Measurements from ENCODE around the gene LSS.
"Not testable (repeated sequence)": the region's sequence is repeated elsewhere in the genome, so short reads cannot be mapped to it uniquely, and the experiment has no call there.

Gene LSS

DNA sequence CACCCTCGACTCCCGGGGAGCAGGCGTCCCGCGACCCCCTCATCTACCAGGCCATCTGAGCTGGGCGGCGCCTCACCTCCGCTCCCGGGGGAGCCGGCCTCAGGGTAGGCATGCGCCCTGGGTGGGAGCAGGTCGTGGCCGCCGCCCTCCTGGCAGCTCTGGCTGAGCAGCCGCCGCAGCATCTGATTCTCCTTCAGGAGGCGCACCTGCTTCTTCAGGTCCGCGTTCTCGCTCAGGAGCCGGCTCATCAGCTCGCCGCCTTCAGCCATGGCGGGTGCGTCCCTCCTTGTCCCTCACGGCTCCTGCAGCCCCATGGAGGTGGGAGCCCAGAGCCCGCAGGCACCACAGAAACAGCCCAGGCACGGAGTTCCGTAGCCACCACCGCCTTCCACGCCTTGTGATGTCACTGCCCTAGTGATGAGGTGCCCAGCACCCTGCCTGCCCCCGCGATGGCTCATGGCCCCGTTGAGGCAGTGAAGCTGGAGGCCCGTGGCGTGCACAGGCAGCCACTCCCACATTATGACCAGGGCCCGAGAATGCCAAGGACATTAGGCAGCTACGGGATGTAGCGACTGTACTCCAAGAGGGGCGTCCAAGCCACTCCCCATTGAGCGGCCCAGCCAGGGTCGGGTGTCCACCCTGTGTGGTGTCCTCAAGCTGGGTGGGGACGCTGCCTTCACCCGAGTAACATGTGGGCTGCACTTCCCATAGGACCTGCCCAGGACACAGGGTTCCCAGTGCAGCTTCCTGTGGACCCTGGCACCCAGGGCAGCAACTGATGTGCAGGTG lies 45.8 kb downstream of the LSS start:
- no peak overlapping the region for H3K27ac ChIP-seq (ENCODE audit: low read depth, low read length)
- H3K4me1 ChIP-seq (ENCODE audit: control insufficient read depth, insufficient read depth, low read length), result no peaks in the 10 kb centered on the region
- H3K36me3 ChIP-seq (ENCODE audit: control insufficient read depth, insufficient read depth, low read length), result no peaks in the 10 kb centered on the region
- H3K27me3 ChIP-seq (ENCODE audit: control insufficient read depth, insufficient read depth, low read length), result no peaks in the 10 kb centered on the region
- H3K9ac ChIP-seq (ENCODE audit: low read length), result no peak overlapping the region
- H3K4me3 ChIP-seq (ENCODE audit: low read length), result peak overlapping the region; percentile 19

DNA sequence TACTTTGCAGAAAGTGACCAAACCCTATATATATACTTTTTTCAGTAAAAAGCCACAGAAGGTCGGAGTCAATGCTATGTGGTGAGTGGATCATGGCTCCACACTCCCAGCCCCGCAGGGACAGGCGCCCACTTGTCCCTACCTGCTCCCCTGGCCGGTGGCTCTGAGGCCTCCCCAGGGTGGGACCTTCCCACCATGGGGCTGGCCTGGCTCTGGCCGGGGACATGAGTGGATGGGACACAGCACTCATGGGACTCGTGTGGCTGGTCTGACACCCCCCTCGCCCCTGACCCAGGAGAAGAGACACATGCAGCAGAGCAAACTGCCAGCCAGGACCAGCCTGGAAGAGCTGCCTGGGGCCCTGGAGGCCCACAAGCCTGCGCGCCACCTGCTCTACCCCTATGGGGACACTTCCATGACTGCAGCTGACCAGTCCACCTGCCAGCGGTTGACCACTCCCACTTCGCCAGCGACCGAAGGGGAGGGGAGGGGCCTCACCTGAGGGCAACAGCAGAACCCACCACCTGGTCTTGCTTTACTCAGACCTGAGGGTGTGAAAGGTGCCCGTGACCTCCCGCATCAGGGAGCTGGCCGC lies 46.5 kb downstream of the LSS start:
- Histone ChIP-seq H3K27ac (ENCODE audit: low read depth, low read length) (no peak overlapping the region), H3K9ac (ENCODE audit: low read length) (no peak overlapping the region), H3K4me3 (ENCODE audit: low read length) (no peak overlapping the region)

DNA sequence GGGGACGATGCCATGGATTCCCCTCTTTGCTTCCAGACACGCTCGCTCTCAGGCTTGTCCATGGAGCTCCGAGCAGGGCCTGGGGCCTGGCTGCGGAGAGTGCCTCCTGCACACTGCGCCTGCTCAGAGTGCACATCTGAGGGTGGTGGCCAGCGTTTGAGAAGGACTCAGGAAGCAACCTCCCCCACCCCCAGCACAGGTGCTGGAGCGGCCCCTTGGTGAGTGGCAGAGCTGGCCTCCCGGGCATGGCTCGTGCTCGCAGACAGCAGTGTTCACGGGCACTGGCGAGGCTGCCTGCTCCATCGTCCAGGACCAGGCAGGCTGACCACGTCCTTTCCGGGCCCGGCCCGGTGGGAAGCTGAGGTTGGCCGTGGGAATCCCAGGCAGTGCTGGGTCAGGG lies 47.1 kb downstream of the LSS start:
- H3K27me3 ChIP-seq (ENCODE audit: control insufficient read depth, insufficient read depth, low read length), result no peaks in the 10 kb centered on the region
- no peaks in the 10 kb centered on the region for H3K4me1 ChIP-seq (ENCODE audit: control insufficient read depth, insufficient read depth, low read length)
- H3K27ac ChIP-seq (ENCODE audit: low read depth, low read length), result no peak overlapping the region
- no peaks in the 10 kb centered on the region for H3K36me3 ChIP-seq (ENCODE audit: control insufficient read depth, insufficient read depth, low read length)
- H3K4me3 ChIP-seq (ENCODE audit: low read length), result no peak overlapping the region
- H3K9ac ChIP-seq (ENCODE audit: low read length), result no peak overlapping the region

More for the DNA sequence above, 46.5 kb downstream of the LSS start:
- H3K4me1 ChIP-seq (ENCODE audit: control insufficient read depth, insufficient read depth, low read length), result no peaks in the 10 kb centered on the region
- no peaks in the 10 kb centered on the region for H3K27me3 ChIP-seq (ENCODE audit: control insufficient read depth, insufficient read depth, low read length)
- no peaks in the 10 kb centered on the region for H3K36me3 ChIP-seq (ENCODE audit: control insufficient read depth, insufficient read depth, low read length)

DNA sequence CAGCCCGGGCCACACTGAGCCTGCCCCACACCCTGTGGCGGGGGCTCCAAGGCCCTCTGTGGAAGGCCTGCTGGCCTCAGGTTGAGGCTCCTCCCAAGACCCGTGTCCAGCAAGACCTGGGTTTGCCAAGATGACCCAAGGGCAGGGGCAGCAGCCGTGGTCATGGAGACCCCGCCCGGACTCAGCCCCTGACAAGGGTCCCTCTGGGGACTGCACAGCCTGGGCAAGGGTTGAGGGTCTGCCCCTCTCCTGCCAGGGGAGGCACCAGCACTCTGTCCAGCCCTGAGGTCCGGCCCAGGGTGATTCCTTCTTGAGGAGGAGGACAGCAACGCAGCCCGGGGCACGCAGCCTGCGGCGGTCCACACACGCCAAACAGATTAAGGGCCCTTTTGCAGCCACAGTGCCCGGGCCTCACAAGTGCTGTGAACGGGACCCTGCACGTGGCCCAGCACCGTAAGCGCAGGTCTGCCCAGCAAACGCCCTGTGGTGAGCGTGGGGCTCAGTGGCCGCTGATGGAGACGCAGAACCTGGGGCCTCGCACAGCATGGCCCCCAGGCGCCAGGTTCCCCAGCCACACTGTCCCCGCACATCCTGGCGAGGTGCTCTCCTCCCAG lies 47.7 kb downstream of the LSS start:
- Histone ChIP-seq H3K4me3 (ENCODE audit: low read length) (no peak overlapping the region), H3K9ac (ENCODE audit: low read length) (no peak overlapping the region), H3K27ac (ENCODE audit: low read depth, low read length) (no peak overlapping the region), H3K27me3 (ENCODE audit: control insufficient read depth, insufficient read depth, low read length) (no peaks in the 10 kb centered on the region), H3K4me1 (ENCODE audit: control insufficient read depth, insufficient read depth, low read length) (no peaks in the 10 kb centered on the region), H3K36me3 (ENCODE audit: control insufficient read depth, insufficient read depth, low read length) (no peaks in the 10 kb centered on the region)

DNA sequence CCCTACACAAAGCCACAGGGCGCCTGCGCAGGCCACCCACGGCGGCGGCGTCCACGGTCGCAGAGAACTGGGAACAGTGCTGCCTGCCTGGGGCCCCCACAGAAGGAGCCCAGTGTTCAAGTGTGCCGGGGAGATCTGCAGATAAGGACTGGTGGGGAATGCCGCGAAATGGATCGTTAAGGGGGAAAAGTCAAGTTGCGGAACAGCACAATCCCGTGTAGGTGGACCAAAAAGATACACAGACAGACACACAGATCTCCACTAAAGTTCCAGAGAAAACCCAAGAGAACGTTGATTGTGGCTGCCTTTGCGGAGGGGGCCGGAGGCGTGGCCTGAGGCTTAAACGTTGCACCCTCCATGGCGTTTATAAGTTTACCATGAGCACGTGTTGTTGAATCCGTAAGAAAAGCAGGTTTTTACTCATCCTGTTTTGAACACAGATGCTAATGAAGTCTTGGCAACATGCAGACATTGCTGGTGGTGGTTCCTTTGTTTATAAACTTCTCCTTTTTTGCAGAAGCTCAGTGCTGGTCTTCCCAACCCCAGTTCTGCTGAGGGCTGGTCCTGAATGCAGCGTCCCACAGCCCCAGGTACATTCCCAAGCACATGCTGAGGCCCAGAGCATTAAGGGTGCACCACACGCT lies 48.4 kb downstream of the LSS start:
- Histone ChIP-seq H3K4me1 (ENCODE audit: control insufficient read depth, insufficient read depth, low read length) (no peaks in the 10 kb centered on the region), H3K27ac (ENCODE audit: low read depth, low read length) (no peak overlapping the region), H3K27me3 (ENCODE audit: control insufficient read depth, insufficient read depth, low read length) (no peaks in the 10 kb centered on the region), H3K9ac (ENCODE audit: low read length) (no peak overlapping the region), H3K36me3 (ENCODE audit: control insufficient read depth, insufficient read depth, low read length) (no peaks in the 10 kb centered on the region), H3K4me3 (ENCODE audit: low read length) (no peak overlapping the region)

DNA sequence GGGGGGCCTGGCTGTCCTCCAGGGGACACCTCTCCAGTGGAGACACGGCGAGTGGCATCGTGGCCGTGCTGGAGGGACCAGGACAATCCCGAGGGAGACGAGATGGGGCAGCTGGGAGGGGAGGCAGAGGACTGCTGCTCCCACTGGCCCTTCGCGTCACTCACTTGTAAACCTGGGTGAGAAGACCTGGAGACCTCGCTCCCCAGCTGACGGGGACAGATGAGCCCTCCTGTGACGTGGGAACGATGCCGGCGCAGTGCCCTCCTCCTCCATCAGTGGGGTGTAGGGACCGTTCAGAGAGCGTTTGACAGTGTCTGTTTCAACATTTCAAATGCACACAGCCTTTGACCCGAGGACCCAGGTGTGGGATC lies 48.9 kb downstream of the LSS start:
- no peak overlapping the region for H3K27ac ChIP-seq (ENCODE audit: low read depth, low read length)
- H3K9ac ChIP-seq (ENCODE audit: low read length), result no peak overlapping the region
- H3K4me3 ChIP-seq (ENCODE audit: low read length), result no peak overlapping the region
- no peaks in the 10 kb centered on the region for H3K4me1 ChIP-seq (ENCODE audit: control insufficient read depth, insufficient read depth, low read length)
- no peaks in the 10 kb centered on the region for H3K36me3 ChIP-seq (ENCODE audit: control insufficient read depth, insufficient read depth, low read length)
- H3K27me3 ChIP-seq (ENCODE audit: control insufficient read depth, insufficient read depth, low read length), result no peaks in the 10 kb centered on the region

DNA sequence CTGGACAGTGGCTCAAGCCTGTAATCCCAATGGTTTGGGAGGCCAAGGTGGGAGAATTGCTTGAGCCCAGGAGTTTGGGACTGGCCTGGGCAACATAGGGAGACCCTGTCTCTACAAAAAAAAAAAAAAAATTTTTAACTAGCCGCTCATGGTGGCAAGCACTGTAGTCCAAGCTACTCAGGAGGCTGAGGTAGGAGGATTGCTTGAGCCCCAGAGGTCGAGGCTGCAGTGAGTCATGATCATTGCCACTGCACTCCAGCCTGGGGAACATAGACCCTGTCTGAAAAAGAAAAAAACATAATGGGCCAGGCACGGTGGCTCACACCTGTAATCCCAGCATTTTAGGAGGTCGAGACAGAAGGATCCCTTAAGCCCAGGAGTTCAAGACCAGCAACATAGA lies 49.6 kb downstream of the LSS start:
- Histone ChIP-seq H3K9ac (ENCODE audit: low read length) (no peak overlapping the region), H3K4me1 (ENCODE audit: control insufficient read depth, insufficient read depth, low read length) (no peaks in the 10 kb centered on the region), H3K36me3 (ENCODE audit: control insufficient read depth, insufficient read depth, low read length) (no peaks in the 10 kb centered on the region), H3K4me3 (ENCODE audit: low read length) (no peak overlapping the region), H3K27me3 (ENCODE audit: control insufficient read depth, insufficient read depth, low read length) (no peaks in the 10 kb centered on the region), H3K27ac (ENCODE audit: low read depth, low read length) (no peak overlapping the region)

DNA sequence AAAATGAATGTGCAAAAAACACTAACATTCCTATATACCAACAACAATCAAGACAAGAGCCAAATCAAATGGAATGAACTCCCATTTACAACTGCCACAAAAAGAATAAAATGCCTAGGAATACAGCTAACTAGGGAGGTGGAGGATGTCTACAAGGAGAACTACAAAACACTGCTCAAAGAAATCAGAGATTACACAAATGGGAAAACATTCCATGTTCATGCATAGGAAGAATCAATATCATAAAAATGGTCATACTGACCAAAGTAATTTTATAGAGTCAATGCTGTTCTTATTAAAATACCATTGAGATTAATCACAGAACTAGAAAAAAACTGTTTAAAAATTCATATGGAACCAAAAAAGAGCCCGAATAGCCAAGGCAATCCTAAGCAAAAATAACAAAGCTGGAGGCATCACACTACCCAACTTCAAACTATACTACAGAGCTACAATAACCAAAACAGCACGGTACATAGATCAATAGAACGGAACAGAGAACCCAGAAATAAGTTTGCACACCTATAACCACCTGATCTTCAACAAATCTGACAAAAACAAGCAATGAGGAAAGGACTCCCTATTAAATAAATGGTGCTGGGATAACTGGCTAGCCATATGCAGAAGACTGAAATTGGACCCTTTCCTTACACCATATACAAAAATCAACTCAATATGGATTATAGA lies 52.0 kb downstream of the LSS start:
- not testable (repeated sequence) for H3K4me3 ChIP-seq (ENCODE audit: low read length); H3K27ac ChIP-seq (ENCODE audit: low read depth, low read length); H3K36me3 ChIP-seq (ENCODE audit: control insufficient read depth, insufficient read depth, low read length); H3K9ac ChIP-seq (ENCODE audit: low read length); H3K27me3 ChIP-seq (ENCODE audit: control insufficient read depth, insufficient read depth, low read length); H3K4me1 ChIP-seq (ENCODE audit: control insufficient read depth, insufficient read depth, low read length)

DNA sequence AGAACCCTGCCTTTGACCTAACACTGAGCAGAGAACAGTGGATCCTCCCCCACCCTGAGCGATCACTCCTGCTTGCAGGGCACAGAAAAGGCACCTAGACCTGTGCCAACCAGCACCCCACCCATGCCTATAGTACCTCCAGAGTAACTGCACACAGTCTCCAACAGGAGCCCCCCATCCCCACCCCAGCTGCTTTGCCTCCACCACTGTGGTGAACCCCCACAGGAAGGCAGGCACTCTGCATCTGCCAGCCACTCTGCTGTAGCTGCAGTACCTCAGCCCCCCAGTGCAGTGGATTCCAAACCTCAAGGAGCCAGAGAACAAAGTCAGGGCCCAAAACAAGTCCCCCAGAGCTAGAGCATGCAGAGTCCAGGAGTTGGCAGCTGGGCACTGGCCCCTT lies 55.0 kb downstream of the LSS start:
- H3K4me1 ChIP-seq (ENCODE audit: control insufficient read depth, insufficient read depth, low read length), result no peaks in the 10 kb centered on the region
- no peak overlapping the region for H3K4me3 ChIP-seq (ENCODE audit: low read length)
- H3K27me3 ChIP-seq (ENCODE audit: control insufficient read depth, insufficient read depth, low read length), result no peaks in the 10 kb centered on the region
- H3K9ac ChIP-seq (ENCODE audit: low read length), result no peak overlapping the region
- H3K36me3 ChIP-seq (ENCODE audit: control insufficient read depth, insufficient read depth, low read length), result no peaks in the 10 kb centered on the region
- H3K27ac ChIP-seq (ENCODE audit: low read depth, low read length), result no peak overlapping the region

DNA sequence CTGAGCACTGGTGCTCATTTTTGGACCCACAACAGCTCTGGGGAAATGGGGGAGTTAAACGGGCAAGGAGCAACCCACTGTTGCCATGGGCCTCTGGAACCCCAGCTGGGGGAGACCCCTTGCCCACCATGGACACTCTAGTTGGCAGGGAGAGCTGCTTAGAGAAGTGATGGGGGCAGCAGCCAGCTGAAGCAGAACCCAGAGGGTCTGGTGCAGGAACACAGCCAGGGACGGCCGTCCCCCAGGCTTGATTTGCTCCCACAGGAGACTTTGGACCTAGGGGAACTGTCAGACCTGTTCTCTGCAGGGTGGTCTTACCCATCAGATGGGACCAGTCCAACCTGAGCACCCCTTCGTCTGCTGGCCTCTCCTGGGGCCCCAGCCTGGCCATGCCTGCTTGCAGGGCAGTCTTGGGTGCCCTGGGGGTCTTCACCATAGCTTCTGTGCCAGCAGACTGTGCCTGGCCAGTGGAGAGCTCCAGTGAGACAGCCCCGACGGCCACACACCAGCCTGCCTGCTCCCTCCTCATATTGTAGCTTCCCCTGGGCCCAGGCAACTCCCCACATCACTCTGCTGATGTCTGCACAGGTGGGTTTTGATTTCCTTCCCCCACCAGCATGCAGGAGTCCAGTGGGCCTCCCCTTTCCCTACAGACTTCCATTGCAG lies 55.6 kb downstream of the LSS start:
- Histone ChIP-seq H3K4me3 (ENCODE audit: low read length) (no peak overlapping the region), H3K9ac (ENCODE audit: low read length) (no peak overlapping the region), H3K27ac (ENCODE audit: low read depth, low read length) (no peak overlapping the region), H3K36me3 (ENCODE audit: control insufficient read depth, insufficient read depth, low read length) (no peaks in the 10 kb centered on the region), H3K27me3 (ENCODE audit: control insufficient read depth, insufficient read depth, low read length) (no peaks in the 10 kb centered on the region), H3K4me1 (ENCODE audit: control insufficient read depth, insufficient read depth, low read length) (no peaks in the 10 kb centered on the region)

DNA sequence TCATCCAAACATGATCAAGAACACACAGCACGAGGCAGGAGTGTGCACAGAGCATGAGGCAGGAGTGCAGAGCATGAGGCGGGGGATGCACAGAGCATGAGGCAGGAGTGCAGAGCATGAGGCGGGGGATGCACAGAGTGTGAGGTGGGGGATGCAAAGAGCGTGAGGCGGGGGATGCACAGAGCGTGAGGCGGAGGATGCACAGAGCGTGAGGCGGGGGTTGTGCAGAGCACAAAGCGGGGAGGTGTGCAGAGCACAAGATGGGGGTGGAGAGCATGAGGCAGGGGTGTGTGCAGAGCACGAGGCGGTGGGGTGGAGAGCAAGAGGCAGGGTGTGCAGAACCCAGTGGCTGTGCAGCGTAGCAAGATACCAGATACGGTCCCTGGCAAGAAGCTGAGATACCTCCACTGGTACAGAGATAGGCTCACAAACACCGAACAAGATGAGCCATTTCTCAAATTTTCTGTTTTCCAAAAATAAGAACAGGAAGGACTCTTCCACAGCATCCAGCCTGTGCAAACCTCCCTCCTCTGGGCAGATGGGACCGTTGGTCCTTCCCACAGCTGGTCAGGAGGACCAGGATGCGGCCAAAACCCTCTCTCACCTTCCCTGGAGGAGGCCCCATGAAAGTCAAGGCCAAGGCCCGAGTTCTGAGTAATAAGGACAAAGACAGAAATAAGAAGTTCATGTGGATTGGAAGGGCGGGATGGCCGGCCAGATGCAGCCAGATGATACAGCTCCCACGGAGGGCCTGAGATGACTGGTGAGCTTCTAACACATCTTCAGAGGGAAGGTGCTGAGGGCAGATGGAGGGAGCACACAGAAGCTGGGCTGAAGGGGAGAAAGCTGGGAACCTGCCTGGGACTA lies 56.3 kb downstream of the LSS start:
- Histone ChIP-seq H3K4me3 (ENCODE audit: low read length) (no peak overlapping the region), H3K27ac (ENCODE audit: low read depth, low read length) (no peak overlapping the region), H3K27me3 (ENCODE audit: control insufficient read depth, insufficient read depth, low read length) (no peaks in the 10 kb centered on the region), H3K9ac (ENCODE audit: low read length) (no peak overlapping the region), H3K36me3 (ENCODE audit: control insufficient read depth, insufficient read depth, low read length) (no peaks in the 10 kb centered on the region), H3K4me1 (ENCODE audit: control insufficient read depth, insufficient read depth, low read length) (no peaks in the 10 kb centered on the region)
